ENCODE results near the gene AXDND1.
A peak's percentile ranks its signal among the peaks of the same experiment; 100 is the strongest.
"Not testable (repeated sequence)": the region's sequence is repeated elsewhere in the genome, so short reads cannot be mapped to it uniquely, and the experiment has no call there.

AXDND1 gene

DNA sequence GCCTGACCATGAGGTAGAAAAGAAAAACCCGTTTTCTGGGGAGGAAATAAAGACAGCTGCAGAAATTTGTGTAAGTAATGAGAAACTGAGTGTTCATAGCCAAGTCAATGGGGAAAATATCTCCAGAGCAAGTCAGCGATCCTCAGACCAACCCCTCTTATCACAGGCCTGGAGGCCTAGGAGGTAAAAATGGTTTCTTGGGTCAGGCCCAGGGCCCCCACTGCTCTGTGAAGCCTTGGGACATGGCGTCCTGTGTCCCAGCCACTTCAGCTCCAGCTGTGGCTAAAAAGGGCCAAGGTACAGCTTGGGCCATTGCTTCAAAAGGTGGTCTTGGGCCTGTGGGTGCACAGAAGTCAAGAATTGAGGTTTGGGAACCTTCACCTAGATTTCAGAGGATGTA, 108.9 kb downstream of the AXDND1 start:
- TF ChIP-seq GATA1 (IDR thresholded peaks at IDR 0.05; ENCODE audit: low read depth, low read length) (no peak), POLR2A (IDR thresholded peaks at IDR 0.05; ENCODE audit: low read length) (no peak)
- no peak for DNase-seq

DNA sequence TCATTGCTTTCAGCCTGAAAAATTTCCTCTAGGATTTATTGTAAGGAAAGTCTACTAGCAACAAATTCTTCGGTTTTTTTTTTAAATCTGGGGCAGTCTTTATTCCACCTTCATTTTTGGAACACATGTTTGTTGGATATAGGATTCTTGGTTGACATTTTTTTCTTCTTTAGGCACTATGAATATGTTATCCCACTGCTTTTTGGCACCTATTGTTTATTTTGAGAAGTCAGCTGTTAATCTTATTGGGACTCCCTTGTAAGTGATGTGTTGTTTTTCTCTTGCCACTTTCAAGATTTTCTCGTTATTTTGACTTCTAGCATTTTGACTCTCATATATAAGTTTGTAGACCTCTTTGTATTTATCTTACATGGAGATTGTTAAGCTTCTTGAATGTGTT, 110.7 kb downstream of the AXDND1 start:
- peak; percentile 4 to 12 for DNase-seq
- no peak for TF ChIP-seq GATA1 (IDR thresholded peaks at IDR 0.05; ENCODE audit: low read depth, low read length)
- TF ChIP-seq POLR2A (IDR thresholded peaks at IDR 0.05; ENCODE audit: low read length), result no peak

DNA sequence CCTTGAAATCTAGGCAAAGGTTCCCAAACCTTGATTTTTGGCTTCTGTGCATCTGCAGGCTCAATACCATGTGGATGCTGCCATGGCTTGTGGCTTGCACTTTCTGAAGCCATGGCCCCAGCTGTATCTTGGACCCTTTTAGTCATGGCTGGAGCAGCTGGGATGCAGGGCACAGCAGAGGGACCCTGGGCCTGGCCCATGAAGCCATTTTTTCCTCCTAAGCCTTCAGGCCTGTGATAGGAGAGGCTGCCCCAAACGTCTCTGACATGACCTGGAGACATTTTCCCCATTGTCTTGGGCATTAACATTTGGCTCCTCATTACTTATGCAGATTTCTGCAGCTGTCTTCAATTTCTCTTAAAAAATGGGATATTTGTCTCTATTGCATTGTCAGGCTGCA, 112.6 kb downstream of the AXDND1 start:
- no peak for TF ChIP-seq POLR2A (IDR thresholded peaks at IDR 0.05; ENCODE audit: low read length)
- TF ChIP-seq GATA1 (IDR thresholded peaks at IDR 0.05; ENCODE audit: low read depth, low read length), result no peak
- no peak for DNase-seq

DNA sequence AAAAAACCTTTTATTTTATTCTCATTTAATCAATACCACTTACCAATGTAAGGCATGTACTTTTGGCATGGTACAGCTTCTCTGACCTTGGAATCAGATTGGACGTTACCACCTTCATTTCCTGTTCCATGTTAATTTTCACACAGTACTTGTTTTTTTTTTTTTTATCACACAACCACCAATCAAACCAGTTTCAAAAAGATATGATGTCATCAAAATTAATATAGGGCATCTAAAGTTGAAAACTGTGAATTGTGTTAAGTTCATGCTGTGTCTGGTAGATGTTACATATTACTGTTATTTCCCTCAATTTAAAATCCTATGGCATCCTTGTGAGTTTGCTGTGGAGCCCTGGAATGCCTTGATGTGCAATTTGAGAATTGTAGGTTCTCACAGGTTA, 124.8 kb downstream of the AXDND1 start:
- no peak for DNase-seq
- no peak for TF ChIP-seq GATA1 (IDR thresholded peaks at IDR 0.05; ENCODE audit: low read depth, low read length)
- TF ChIP-seq POLR2A (IDR thresholded peaks at IDR 0.05; ENCODE audit: low read length), result no peak

DNA sequence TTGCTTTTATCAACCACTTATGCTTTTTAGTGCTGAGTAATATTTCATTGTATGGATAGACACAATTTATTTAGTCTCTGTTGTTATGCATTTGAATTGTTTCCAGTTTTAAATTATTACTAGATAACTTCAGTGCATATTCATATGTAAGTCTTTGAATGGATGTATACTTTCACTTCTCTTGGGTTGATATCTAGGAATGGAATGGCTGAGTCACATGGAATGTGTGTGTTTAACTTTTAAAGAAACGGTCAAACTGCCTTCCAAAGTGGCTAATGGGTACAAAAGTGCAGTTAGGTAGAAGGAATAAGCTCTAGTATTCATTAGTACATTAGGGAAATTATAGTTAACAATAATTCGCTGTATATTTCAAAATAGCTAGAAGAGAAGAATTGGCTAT, 127.6 kb downstream of the AXDND1 start:
- DNase-seq, result no peak
- no peak for TF ChIP-seq GATA1 (IDR thresholded peaks at IDR 0.05; ENCODE audit: low read depth, low read length)
- TF ChIP-seq POLR2A (IDR thresholded peaks at IDR 0.05; ENCODE audit: low read length), result no peak

DNA sequence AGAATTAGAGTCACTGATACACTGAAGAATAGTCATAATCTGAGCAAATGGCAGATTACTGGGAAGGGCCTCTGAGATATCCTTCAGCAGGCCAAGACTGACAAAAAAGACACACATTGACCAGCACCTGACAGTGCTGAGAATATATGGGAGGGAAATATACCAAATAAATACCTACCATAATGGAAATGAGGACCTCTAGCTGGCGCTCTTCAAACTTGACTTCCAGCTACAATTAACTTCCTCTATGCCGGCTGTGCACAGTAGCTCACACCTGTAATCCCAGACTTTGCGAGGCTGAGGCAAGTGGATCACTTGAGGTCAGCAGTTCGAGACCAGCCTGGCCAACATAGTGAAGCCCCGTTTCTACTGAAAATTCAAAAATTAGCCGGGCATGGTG, 140.4 kb downstream of the AXDND1 start:
- DNase-seq, result no peak
- TF ChIP-seq GATA1 (IDR thresholded peaks at IDR 0.05; ENCODE audit: low read depth, low read length) (no peak), POLR2A (IDR thresholded peaks at IDR 0.05; ENCODE audit: low read length) (no peak)

DNA sequence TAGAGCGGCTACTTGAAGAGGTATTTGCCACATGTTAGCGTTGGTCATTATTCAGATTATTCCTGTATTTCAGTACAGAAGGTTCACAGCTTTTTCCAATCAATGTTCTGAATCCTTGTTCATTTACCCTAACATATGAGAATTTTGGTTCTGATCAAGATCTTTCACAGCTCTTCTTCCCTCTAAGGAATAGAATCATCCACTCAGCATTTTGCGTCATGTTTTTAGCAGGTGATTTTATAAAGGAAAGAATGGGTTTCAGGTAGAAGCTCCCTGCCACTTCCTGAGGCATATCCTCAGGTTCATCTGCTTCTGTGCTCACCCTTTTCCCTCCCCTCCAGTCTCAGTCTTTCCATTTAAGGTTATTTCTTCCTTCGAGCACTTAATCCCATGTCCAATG, 143.6 kb downstream of the AXDND1 start:
- TF ChIP-seq GATA1 (IDR thresholded peaks at IDR 0.05; ENCODE audit: low read depth, low read length) (no peak), POLR2A (IDR thresholded peaks at IDR 0.05; ENCODE audit: low read length) (no peak)
- no peak for DNase-seq

DNA sequence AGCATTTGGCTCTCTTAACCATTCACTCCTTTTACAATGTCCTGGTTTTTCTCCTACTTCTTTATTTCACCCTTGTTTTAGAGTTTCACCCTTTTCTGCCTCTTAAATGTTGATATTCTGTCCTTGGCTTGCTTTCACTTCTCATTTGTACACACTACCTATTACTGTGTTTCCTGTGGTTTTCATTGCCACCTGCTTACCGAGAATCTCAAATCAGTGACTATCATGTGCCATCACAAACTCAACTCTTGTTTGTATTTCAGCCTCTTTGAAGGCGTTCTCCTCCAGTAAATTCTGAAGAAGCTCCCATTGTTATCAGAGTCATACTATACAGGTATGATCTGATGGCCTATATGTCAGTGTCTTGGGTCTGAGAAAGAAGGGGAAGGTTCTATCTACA, 144.3 kb downstream of the AXDND1 start:
- no peak for DNase-seq
- TF ChIP-seq POLR2A (IDR thresholded peaks at IDR 0.05; ENCODE audit: low read length) (no peak), GATA1 (IDR thresholded peaks at IDR 0.05; ENCODE audit: low read depth, low read length) (no peak)

DNA sequence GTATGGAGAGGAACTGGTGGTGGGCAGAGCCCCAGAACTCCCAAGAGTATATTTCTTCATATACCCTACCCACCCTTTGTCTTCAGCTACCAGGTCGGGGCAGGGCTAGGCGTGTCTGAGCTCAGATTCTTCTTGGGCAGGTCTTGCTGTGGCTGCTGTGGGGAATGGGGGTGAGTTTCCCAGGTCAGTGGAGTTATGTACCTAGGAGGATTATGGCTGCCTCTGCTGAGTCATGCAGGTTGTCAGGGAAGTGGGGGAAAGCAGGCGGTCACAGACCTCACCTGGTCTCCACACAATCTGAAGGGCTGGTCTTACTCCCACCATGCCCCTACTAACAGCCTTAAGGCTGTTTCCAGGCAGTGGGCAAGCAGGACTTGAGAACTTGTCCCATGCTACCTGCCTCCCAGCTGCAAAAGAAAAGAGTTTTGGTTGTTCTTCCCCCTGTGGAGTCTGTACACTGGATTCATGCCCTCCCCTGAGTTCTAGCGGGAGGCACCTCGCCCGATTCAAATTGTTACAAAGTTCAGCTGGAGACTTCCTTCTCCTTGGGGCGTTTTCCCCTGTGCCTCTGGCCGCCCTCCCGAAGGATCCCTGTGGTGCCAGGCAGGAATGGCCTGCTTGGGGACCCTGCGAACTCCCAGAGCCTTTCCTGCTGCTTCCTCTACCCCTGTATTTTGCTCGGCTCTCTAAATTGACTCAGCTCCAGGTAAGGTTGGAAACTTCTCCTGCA, 151.4 kb downstream of the AXDND1 start:
- TF ChIP-seq GATA1 (IDR thresholded peaks at IDR 0.05; ENCODE audit: low read depth, low read length), result no peak
- TF ChIP-seq POLR2A (IDR thresholded peaks at IDR 0.05; ENCODE audit: low read length), result no peak
- DNase-seq, result no peak

DNA sequence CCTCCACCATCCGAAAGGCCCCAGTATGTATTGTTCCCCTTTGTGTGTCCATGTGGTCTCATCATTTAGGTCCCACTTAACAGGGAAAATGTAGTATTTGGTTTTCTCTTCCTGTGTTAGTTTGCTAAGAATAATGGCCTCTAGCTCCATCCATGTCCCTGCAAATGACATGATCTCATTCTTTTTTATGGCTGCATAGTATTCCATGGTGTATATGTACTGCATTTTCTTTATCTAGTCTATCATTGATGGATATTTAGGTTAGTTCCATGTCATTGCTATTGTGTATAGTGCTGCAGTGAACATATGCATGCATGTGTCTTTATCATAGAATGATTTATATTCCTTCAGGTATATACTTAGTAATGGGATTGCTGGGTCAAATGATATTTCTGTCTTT, 152.8 kb downstream of the AXDND1 start:
- not testable (repeated sequence) for DNase-seq

DNA sequence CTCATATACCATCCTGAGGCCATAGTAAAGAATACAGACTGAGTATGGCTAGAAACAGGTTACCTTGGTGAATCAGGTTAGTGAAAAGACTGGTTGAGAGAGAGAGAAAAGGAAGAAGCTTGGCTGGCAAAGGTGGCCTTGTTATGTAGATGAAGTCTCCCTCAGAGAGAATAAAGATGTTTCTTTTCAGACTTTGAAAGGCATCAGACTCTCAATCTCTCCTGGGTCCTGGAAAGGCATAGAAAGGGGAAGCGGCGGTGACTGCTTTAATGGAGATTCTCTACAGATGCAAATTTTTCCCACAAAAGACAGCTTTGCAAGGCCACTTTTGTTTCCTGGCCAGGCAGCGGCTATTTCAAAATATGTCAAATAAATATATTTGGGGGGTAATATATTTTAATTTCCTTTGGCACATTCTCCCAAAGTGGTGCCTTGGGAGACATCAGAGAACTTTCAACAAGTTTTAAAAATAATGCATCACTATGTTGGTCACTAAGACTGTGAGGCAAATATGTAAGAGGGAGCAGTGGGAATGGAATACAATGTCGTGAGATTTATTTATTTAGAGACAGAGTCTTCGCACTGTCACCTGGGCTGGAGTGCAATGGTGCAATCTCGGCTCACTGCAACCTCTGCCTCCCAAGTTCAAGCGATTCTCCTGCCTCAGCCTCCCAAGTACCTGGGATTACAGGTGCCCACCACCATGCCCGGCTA, 163.9 kb downstream of the AXDND1 start:
- TF ChIP-seq POLR2A (IDR thresholded peaks at IDR 0.05; ENCODE audit: low read length), result no peak
- no peak for TF ChIP-seq GATA1 (IDR thresholded peaks at IDR 0.05; ENCODE audit: low read depth, low read length)
- DNase-seq, result no peak

DNA sequence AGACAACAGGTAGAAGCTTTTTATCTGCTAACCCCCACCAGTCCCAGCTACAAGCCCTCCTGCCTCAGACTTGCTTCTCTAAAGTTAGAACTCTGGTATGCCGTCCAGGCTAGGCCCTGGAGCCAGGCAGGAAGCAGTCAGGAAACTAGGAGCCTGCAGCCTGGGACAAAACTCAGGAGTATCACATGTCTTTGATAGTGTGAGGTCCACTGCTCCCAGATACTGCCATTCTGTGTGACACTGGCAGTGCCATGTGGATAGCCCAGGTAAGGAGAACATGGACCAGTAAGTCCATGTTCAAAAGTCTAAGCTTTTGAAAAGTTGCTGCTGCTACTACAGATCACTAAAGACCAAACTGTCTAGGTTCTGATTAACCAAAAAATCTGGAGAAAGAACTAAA, 164.6 kb downstream of the AXDND1 start:
- no peak for TF ChIP-seq GATA1 (IDR thresholded peaks at IDR 0.05; ENCODE audit: low read depth, low read length)
- TF ChIP-seq POLR2A (IDR thresholded peaks at IDR 0.05; ENCODE audit: low read length), result no peak
- no peak for DNase-seq

DNA sequence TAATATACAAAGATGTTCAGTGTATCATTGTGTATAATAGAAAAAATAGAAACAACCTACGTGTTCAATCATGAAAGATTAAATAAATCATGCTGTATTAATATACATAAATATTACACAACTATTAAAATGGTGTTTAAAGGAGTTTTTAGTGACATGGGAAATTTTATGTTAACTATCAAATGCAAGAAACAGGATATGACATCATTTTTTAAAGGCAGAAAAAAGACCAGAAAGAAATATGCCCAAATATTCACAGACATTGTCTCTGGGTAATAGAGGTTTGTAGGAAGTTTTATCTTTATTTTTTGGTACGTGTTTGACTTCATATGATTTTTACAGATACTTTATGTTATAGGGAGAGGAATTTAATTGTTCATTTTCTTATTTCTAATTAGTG, 176.0 kb downstream of the AXDND1 start:
- no peak for DNase-seq
- TF ChIP-seq POLR2A (IDR thresholded peaks at IDR 0.05; ENCODE audit: low read length), result no peak

DNA sequence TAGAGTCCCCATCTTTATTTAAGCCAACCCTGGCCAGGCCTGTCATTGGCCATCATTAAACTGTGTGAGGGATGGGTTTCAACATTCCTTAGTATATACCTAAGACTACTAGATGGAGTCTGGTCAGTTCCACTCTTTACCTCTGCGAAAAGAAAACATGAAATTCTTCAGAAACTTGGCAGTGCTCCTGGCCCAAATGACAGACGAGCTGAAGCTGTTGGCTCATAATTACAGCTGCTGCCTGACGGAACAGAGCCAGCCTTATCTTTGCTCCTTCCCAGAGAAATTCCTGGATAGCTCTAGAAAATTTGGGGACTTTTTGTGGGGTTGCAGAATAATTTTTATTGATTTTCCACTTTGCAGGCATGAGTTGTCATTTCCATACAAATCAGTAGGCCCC, 179.6 kb downstream of the AXDND1 start:
- DNase-seq, result no peak
- no peak for TF ChIP-seq GATA1 (IDR thresholded peaks at IDR 0.05; ENCODE audit: low read depth, low read length)
- no peak for TF ChIP-seq POLR2A (IDR thresholded peaks at IDR 0.05; ENCODE audit: low read length)

DNA sequence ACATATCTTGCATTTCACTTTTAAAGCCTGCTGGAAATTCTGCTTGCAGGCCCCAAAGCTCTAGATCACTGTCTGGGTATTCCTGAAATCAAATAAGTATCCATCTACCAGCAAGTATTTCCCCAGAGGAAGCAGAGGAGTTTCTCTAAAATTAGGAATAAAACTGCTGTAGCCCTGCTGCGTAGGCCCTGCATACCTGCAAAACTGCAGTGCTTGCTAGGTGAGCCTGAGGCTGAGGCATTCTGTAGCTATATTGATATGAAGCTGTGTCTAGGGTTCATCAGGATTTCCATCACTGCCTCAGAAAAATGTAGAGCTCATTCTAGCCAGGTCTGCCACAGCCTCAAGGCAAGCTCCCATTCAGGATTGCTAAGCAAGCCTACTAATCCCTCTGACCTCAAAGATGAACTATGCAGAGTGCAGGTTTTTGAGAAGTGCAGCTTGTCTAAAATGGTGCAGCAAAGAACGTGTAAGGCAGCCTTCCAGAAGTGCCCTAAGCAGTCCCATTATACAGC, 181.3 kb downstream of the AXDND1 start:
- no peak for DNase-seq
- TF ChIP-seq GATA1 (IDR thresholded peaks at IDR 0.05; ENCODE audit: low read depth, low read length) (no peak), POLR2A (IDR thresholded peaks at IDR 0.05; ENCODE audit: low read length) (no peak)

Data from erythroblast (primary cell).